Measurements from ENCODE around the gene IQCB1. TPM values are rescaled to one million over a fixed set of nuclear protein-coding genes. Genes with fewer than 3 reads are reported as not detected.

IQCB1 gene, protein sequence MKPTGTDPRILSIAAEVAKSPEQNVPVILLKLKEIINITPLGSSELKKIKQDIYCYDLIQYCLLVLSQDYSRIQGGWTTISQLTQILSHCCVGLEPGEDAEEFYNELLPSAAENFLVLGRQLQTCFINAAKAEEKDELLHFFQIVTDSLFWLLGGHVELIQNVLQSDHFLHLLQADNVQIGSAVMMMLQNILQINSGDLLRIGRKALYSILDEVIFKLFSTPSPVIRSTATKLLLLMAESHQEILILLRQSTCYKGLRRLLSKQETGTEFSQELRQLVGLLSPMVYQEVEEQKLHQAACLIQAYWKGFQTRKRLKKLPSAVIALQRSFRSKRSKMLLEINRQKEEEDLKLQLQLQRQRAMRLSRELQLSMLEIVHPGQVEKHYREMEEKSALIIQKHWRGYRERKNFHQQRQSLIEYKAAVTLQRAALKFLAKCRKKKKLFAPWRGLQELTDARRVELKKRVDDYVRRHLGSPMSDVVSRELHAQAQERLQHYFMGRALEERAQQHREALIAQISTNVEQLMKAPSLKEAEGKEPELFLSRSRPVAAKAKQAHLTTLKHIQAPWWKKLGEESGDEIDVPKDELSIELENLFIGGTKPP
- total RNA-seq (2014; rRNA removed; shearing (Covaris generic); ENCODE audit: low replicate concordance): 56.3 and 62.8 TPM in 2 replicates

DNA sequence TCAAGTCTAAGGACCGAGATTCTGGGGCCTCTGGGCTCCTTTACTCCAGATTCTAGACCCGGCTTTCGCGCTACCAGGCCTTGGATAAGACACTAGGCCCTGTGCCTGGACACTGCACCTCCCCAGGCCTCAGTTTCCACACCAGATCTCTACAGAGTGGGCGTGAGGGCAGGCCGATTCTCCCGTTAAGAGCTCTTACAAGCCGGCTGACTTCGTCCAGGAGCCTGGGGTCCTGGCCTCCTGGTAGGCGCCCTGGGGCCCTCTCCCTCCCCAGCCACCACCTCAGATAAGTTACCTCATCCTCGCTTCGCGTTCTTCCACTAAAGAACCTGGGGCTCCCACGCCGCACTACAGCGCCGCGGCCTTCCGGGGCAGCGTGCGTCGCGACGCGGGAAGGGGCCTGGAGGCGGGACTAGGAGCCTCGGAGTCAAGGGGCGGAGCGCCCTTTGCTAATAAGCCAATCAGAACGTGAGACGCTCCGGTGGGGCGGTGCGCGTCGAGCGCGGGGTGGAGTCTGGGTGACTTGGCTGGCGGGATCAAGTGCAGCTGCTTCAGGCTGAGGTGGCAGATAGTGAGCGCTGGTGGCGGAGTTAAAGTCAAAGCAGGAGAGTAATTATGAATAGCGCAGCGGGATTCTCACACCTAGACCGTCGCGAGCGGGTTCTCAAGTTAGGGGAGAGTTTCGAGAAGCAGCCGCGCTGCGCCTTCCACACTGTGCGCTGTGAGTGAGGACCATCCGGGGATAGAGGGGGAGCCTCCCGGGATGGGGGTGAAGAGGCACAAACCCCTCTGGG is at the start of gene IQCB1, which contains the start of gene EAF2:
Gene IQCB1, minus strand, starts transcription at position 390 of the 794 bp plus-strand sequence. CDS start 6,100 bp downstream, outside the sequence.
Gene EAF2, plus strand, starts transcription at position 539 of the 794 bp plus-strand sequence. Its CDS starts 77 bp downstream, at position 616.
- Histone ChIP-seq H3K27ac (ENCODE audit: low read length) (peak within 1 kb of the TSS; percentile 89), H2AFZ (ENCODE audit: low read length) (0 out of 2 replicates have a peak within 1 kb of the TSS, but pooled peaks have one; percentile 32), H4K20me1 (ENCODE audit: insufficient read depth, low read depth, low read length) (no peaks in the 10 kb centered on the region), H3K4me3 (ENCODE audit: low read length) (peak within 1 kb of the TSS; percentile 94), H3K9me3 (ENCODE audit: low read length) (no peaks in the 10 kb centered on the region), H3K36me3 (ENCODE audit: insufficient read depth, low read length) (peaks cover 46% of the 10 kb centered on the region), H3K27me3 (ENCODE audit: low read length) (no peaks in the 10 kb centered on the region), H3K79me2 (ENCODE audit: low read length) (peaks cover 94% of the 10 kb centered on the region), H3K4me1 (ENCODE audit: low read length) (peaks cover 32% of the 10 kb centered on the region), H3K4me2 (ENCODE audit: low read depth, low read length, poor library complexity, severe bottlenecking) (peak within 1 kb of the TSS; percentile 87), H3K9me2 (replicated peaks; ENCODE audit: insufficient read depth, low read length) (no peaks in the 10 kb centered on the region), H3K9ac (ENCODE audit: low read length) (peak within 1 kb of the TSS; percentile 91)
- DNase-seq: peak; percentile 99

DNA sequence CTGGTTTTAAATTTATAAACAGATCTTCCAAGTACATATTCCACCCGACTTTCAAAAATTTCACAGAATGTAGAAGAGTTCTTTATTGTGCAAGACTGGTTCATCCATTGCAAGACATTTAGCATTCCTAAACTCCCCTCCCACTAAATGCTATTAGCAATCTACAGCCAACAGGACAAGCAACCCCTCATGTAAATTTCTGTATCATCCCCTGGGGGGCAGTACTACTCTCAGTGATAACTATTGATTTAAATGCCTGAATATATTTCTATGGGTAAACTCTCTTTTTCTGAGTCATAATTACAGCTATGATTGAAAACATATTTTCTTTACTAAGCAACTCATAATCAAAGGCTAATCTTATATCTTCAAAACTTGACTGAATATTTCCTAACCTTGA is 48.6 kb upstream of the IQCB1 start:
- H4K20me1 ChIP-seq (ENCODE audit: insufficient read depth, low read depth, low read length): no peaks in the 10 kb centered on the region
- H3K4me2 ChIP-seq (ENCODE audit: low read depth, low read length, poor library complexity, severe bottlenecking): no peak overlapping the region
- no peaks in the 10 kb centered on the region for H3K9me3 ChIP-seq (ENCODE audit: low read length)
- no peaks in the 10 kb centered on the region for H3K27me3 ChIP-seq (ENCODE audit: low read length)
- DNase-seq: peak; percentile 43
- no peaks in the 10 kb centered on the region for H3K9me2 ChIP-seq (replicated peaks; ENCODE audit: insufficient read depth, low read length)
- H3K79me2 ChIP-seq (ENCODE audit: low read length): peaks cover 25% of the 10 kb centered on the region
- peaks cover 17% of the 10 kb centered on the region; the same call in 1 of the 2 replicates for H3K36me3 ChIP-seq (ENCODE audit: insufficient read depth, low read length)
- no peak overlapping the region for H3K4me3 ChIP-seq (ENCODE audit: low read length)
- no peaks in the 10 kb centered on the region for H3K4me1 ChIP-seq (ENCODE audit: low read length)
- H3K9ac ChIP-seq (ENCODE audit: low read length): no peak overlapping the region
- H2AFZ ChIP-seq (ENCODE audit: low read length): no peak overlapping the region
- no peak overlapping the region for H3K27ac ChIP-seq (ENCODE audit: low read length)

DNA sequence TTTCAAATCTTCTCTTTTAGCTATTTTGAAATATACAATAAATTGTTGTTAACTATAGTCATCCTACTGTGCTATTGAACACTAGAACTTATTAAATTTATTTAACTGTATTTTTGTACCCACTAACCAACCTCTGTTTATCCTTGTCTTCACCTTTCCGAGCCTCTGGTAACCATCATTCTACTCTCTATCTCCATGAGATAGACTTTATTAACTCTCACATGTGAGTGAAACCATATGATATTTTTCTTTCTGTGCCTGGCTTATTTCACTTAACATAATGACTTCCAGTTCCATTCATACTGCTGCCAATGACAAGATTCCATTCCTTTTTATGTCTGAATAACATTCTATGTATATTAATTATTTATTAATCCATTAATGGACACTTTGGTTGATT is 43.6 kb upstream of the IQCB1 start:
- Histone ChIP-seq H4K20me1 (ENCODE audit: insufficient read depth, low read depth, low read length) (no peaks in the 10 kb centered on the region), H3K4me1 (ENCODE audit: low read length) (no peaks in the 10 kb centered on the region), H3K4me3 (ENCODE audit: low read length) (no peak overlapping the region), H3K27me3 (ENCODE audit: low read length) (no peaks in the 10 kb centered on the region), H3K79me2 (ENCODE audit: low read length) (peaks cover 43% of the 10 kb centered on the region), H3K27ac (ENCODE audit: low read length) (no peak overlapping the region), H3K4me2 (ENCODE audit: low read depth, low read length, poor library complexity, severe bottlenecking) (no peak overlapping the region), H3K9ac (ENCODE audit: low read length) (no peak overlapping the region), H2AFZ (ENCODE audit: low read length) (no peak overlapping the region), H3K9me3 (ENCODE audit: low read length) (no peaks in the 10 kb centered on the region), H3K36me3 (ENCODE audit: insufficient read depth, low read length) (peaks cover 20% of the 10 kb centered on the region; the same call in 1 of the 2 replicates), H3K9me2 (replicated peaks; ENCODE audit: insufficient read depth, low read length) (no peaks in the 10 kb centered on the region; the same call in 1 of the 2 replicates)
- DNase-seq: no peak

- DNase-seq: peak; percentile 75
- 0 out of 2 replicates have a peak overlapping the region, but pooled peaks have one; percentile 8 for H3K4me3 ChIP-seq (ENCODE audit: low read length)
- peak overlapping the region; percentile 44 for H3K27ac ChIP-seq (ENCODE audit: low read length)
- H3K9me2 ChIP-seq (replicated peaks; ENCODE audit: insufficient read depth, low read length): no peaks in the 10 kb centered on the region; the same call in 1 of the 2 replicates
- no peaks in the 10 kb centered on the region for H4K20me1 ChIP-seq (ENCODE audit: insufficient read depth, low read depth, low read length)
- peaks cover 32% of the 10 kb centered on the region for H3K36me3 ChIP-seq (ENCODE audit: insufficient read depth, low read length)
- H3K9me3 ChIP-seq (ENCODE audit: low read length): no peaks in the 10 kb centered on the region
- H2AFZ ChIP-seq (ENCODE audit: low read length): no peak overlapping the region
- H3K27me3 ChIP-seq (ENCODE audit: low read length): no peaks in the 10 kb centered on the region
- H3K79me2 ChIP-seq (ENCODE audit: low read length): peaks cover 26% of the 10 kb centered on the region
- H3K4me2 ChIP-seq (ENCODE audit: low read depth, low read length, poor library complexity, severe bottlenecking): peak overlapping the region; percentile 51
- peaks cover 38% of the 10 kb centered on the region for H3K4me1 ChIP-seq (ENCODE audit: low read length)
- H3K9ac ChIP-seq (ENCODE audit: low read length): no peak overlapping the region
Measured at GRCh38 chr3:121871430-121871829, 36.6 kb upstream of the IQCB1 start.

DNA sequence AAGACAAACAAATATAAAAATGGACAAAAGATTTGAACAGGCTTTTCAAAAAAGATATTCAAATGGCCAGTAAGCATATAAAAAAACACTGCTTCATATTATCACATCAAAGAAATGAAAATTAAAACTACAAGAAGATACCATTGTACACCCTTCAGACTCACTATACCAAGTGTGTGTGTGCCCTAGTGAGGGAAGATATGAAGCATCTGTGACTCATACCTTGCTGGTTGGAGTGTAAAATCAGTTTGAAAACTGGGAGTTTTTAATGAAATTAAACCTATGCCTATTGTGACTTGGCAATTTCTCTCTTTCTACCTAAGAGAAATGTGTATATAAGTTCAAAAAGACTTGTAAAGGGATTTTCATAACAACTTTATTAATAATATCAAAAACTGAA is 35.9 kb upstream of the IQCB1 start:
- Histone ChIP-seq H3K9me2 (replicated peaks; ENCODE audit: insufficient read depth, low read length) (no peaks in the 10 kb centered on the region; the same call in 1 of the 2 replicates), H3K79me2 (ENCODE audit: low read length) (peaks cover 29% of the 10 kb centered on the region), H4K20me1 (ENCODE audit: insufficient read depth, low read depth, low read length) (no peaks in the 10 kb centered on the region), H3K27ac (ENCODE audit: low read length) (peak overlapping the region; percentile 19; the same call in 1 of the 2 replicates), H2AFZ (ENCODE audit: low read length) (no peak overlapping the region), H3K4me1 (ENCODE audit: low read length) (peaks cover 38% of the 10 kb centered on the region), H3K36me3 (ENCODE audit: insufficient read depth, low read length) (peaks cover 36% of the 10 kb centered on the region), H3K9ac (ENCODE audit: low read length) (no peak overlapping the region), H3K9me3 (ENCODE audit: low read length) (no peaks in the 10 kb centered on the region), H3K27me3 (ENCODE audit: low read length) (no peaks in the 10 kb centered on the region), H3K4me2 (ENCODE audit: low read depth, low read length, poor library complexity, severe bottlenecking) (no peak overlapping the region), H3K4me3 (ENCODE audit: low read length) (no peak overlapping the region)
- no peak for DNase-seq

GRCh38 chr3:121869736-121870135 is 34.9 kb upstream of the IQCB1 start:
- peaks cover 30% of the 10 kb centered on the region for H3K79me2 ChIP-seq (ENCODE audit: low read length)
- H4K20me1 ChIP-seq (ENCODE audit: insufficient read depth, low read depth, low read length): no peaks in the 10 kb centered on the region
- DNase-seq: peak; percentile 63
- H3K27me3 ChIP-seq (ENCODE audit: low read length): no peaks in the 10 kb centered on the region
- H3K27ac ChIP-seq (ENCODE audit: low read length): no peak overlapping the region
- H3K4me2 ChIP-seq (ENCODE audit: low read depth, low read length, poor library complexity, severe bottlenecking): no peak overlapping the region
- H2AFZ ChIP-seq (ENCODE audit: low read length): no peak overlapping the region
- no peaks in the 10 kb centered on the region for H3K9me3 ChIP-seq (ENCODE audit: low read length)
- H3K36me3 ChIP-seq (ENCODE audit: insufficient read depth, low read length): peaks cover 39% of the 10 kb centered on the region
- no peak overlapping the region for H3K9ac ChIP-seq (ENCODE audit: low read length)
- H3K4me3 ChIP-seq (ENCODE audit: low read length): no peak overlapping the region
- peaks cover 38% of the 10 kb centered on the region for H3K4me1 ChIP-seq (ENCODE audit: low read length)
- no peaks in the 10 kb centered on the region; the same call in 1 of the 2 replicates for H3K9me2 ChIP-seq (replicated peaks; ENCODE audit: insufficient read depth, low read length)

DNA sequence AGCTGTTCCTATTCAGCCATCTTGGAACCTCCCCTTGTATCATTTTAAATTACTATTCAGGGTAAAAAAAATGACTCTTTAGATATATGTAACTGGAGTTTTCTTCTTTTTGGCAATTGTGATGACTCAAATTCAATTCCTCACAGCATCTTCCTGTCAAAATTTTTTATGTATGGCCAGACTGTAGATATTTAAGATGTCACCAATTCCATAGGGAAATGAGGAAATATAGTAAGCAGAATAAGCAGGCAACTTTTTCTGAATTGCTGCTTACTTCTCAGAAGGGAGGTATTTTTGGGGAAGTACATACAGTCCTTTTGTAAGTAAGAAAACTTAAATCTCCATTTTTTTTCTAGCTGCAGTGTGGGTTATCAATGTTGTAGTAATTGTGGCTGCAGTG is 28.9 kb upstream of the IQCB1 start:
- Histone ChIP-seq H3K9me2 (replicated peaks; ENCODE audit: insufficient read depth, low read length) (no peaks in the 10 kb centered on the region), H3K4me1 (ENCODE audit: low read length) (peaks cover 3% of the 10 kb centered on the region), H3K9ac (ENCODE audit: low read length) (no peak overlapping the region), H4K20me1 (ENCODE audit: insufficient read depth, low read depth, low read length) (no peaks in the 10 kb centered on the region), H3K4me3 (ENCODE audit: low read length) (no peak overlapping the region), H2AFZ (ENCODE audit: low read length) (no peak overlapping the region), H3K9me3 (ENCODE audit: low read length) (no peaks in the 10 kb centered on the region), H3K79me2 (ENCODE audit: low read length) (peaks cover 28% of the 10 kb centered on the region), H3K27ac (ENCODE audit: low read length) (no peak overlapping the region), H3K4me2 (ENCODE audit: low read depth, low read length, poor library complexity, severe bottlenecking) (no peak overlapping the region), H3K36me3 (ENCODE audit: insufficient read depth, low read length) (peaks cover 29% of the 10 kb centered on the region), H3K27me3 (ENCODE audit: low read length) (no peaks in the 10 kb centered on the region)
- no peak for DNase-seq
